Measurements from ENCODE around the gene UBE2G2. TPM values are rescaled to one million over a fixed set of nuclear protein-coding genes. Genes with fewer than 3 reads are reported as not detected.

UBE2G2 gene
- total and polyA plus RNA-seq, 8 donors: 30.6 to 116 (median 66.2) TPM

- DNase-seq: peak in 1 of 2 donors; percentile 54
- peaks cover 0 to 9% (median 0%) of the 10 kb centered on the region in 3 donors for H3K27me3 ChIP-seq
- peaks cover 38 to 71% (median 67%) of the 10 kb centered on the region in 4 donors for H3K36me3 ChIP-seq
- 83 to 95% (median 91%) methylated on average over 12 of the region's 12 CpGs for WGBS, 5 donors
- TF ChIP-seq POLR2A (IDR thresholded peaks at IDR 0.05): no peak
- TF ChIP-seq POLR2AphosphoS5 (IDR thresholded peaks at IDR 0.05): no peak
- no peak for TF ChIP-seq CTCF (IDR thresholded peaks at IDR 0.05)
- TF ChIP-seq EP300 (IDR thresholded peaks at IDR 0.05): no peak
- H3K27ac ChIP-seq: no peak overlapping the region
- H3K4me3 ChIP-seq: no peak overlapping the region
- peaks cover 41 to 55% (median 48%) of the 10 kb centered on the region in 4 donors for H3K4me1 ChIP-seq
- intact Hi-C loops (cut with DNase I; ENCODE audit: low total_unique reads): no loop called here
- H3K9me3 ChIP-seq: no peaks in the 10 kb centered on the region
Observed at GRCh38 chr21:44849616-44850130, 48.1 kb upstream of the UBE2G2 start.

GRCh38 chr21:44848821-44849521 lies 47.4 kb upstream of the UBE2G2 start:
- H3K27ac ChIP-seq: no peak overlapping the region

GRCh38 chr21:44847261-44848056 lies 45.8 kb upstream of the UBE2G2 start:
- TF ChIP-seq EP300 (IDR thresholded peaks at IDR 0.05): no peak
- TF ChIP-seq POLR2AphosphoS5 (IDR thresholded peaks at IDR 0.05): no peak
- no peak for TF ChIP-seq POLR2A (IDR thresholded peaks at IDR 0.05)
- no peak for TF ChIP-seq CTCF (IDR thresholded peaks at IDR 0.05)
- Histone ChIP-seq H3K36me3 (peaks cover 27 to 49% (median 46%) of the 10 kb centered on the region in 4 donors), H3K9me3 (no peaks in the 10 kb centered on the region), H3K4me3 (no peak overlapping the region), H3K27me3 (peaks cover 0 to 16% (median 3%) of the 10 kb centered on the region in 3 donors), H3K27ac (peak overlapping the region in 1 of 5 donors; percentile 59), H3K4me1 (peaks cover 24 to 37% (median 28%) of the 10 kb centered on the region in 4 donors)
- 84 to 88% (median 85%) methylated on average over 24 of the region's 24 CpGs for WGBS, 5 donors
- DNase-seq: no peak
- intact Hi-C loops (cut with DNase I; ENCODE audit: low total_unique reads): no loop called here

More at GRCh38 chr21:44848821-44849521, 47.4 kb upstream of the UBE2G2 start:
- Histone ChIP-seq H3K4me1 (peaks cover 38 to 51% (median 43%) of the 10 kb centered on the region in 4 donors), H3K9me3 (no peaks in the 10 kb centered on the region), H3K36me3 (peaks cover 31 to 64% (median 60%) of the 10 kb centered on the region in 4 donors), H3K4me3 (no peak overlapping the region), H3K27me3 (peaks cover 0 to 9% (median 0%) of the 10 kb centered on the region in 3 donors)
- 85 to 97% (median 96%) methylated on average over 29 to 36 of the region's 36 CpGs for WGBS, 5 donors
- intact Hi-C loops (cut with DNase I; ENCODE audit: low total_unique reads): no loop called here
- TF ChIP-seq POLR2A (IDR thresholded peaks at IDR 0.05): no peak
- DNase-seq: no peak

- intact Hi-C loops (cut with DNase I; ENCODE audit: low total_unique reads): no loop called here
- Histone ChIP-seq H3K4me3 (peak overlapping the region in 1 of 4 donors; percentile 29), H3K36me3 (peaks cover 27 to 41% (median 38%) of the 10 kb centered on the region in 4 donors), H3K27ac (peak overlapping the region in 3 of 5 donors; percentile 12 to 59 (median 24)), H3K9me3 (no peaks in the 10 kb centered on the region), H3K4me1 (peaks cover 19 to 29% (median 23%) of the 10 kb centered on the region in 4 donors), H3K27me3 (peaks cover 0 to 22% (median 3%) of the 10 kb centered on the region in 3 donors)
- TF ChIP-seq EP300 (IDR thresholded peaks at IDR 0.05): no peak
- TF ChIP-seq CTCF (IDR thresholded peaks at IDR 0.05): no peak
- TF ChIP-seq POLR2AphosphoS5 (IDR thresholded peaks at IDR 0.05): no peak
- no peak for TF ChIP-seq POLR2A (IDR thresholded peaks at IDR 0.05)
- DNase-seq: peak; percentile 60 to 78
- WGBS, 5 donors: 14 to 42% (median 38%) methylated on average over 15 to 27 of the region's 27 CpGs
Observed at GRCh38 chr21:44846485-44847260, 45.1 kb upstream of the UBE2G2 start.

Data from stomach (tissue), 9 donors.